ENCODE measurements around the gene DLL1. TPM values are rescaled to one million over a fixed set of nuclear protein-coding genes. Genes with fewer than 3 reads are reported as not detected.
A peak's percentile ranks its signal among the peaks of the same experiment; 100 is the strongest.
"Not testable (repeated sequence)": the region's sequence is repeated elsewhere in the genome, so short reads cannot be mapped to it uniquely, and the experiment has no call there.

Gene DLL1
- polyA plus RNA-seq, 2 donors: 12.5 to 15.6 TPM

- H3K9me3 ChIP-seq (ENCODE audit: control insufficient read depth in 2 of 2, insufficient read depth in 1 of 2, low read depth in 1 of 2, low read length in 1 of 2): no peaks in the 10 kb centered on the region
- H3K27me3 ChIP-seq (ENCODE audit: control insufficient read depth in 1 of 2, insufficient read depth in 2 of 2, low read length in 2 of 2): no peaks in the 10 kb centered on the region
- peaks cover 0 to 3% of the 10 kb centered on the region in 2 donors for H3K4me1 ChIP-seq (ENCODE audit: control insufficient read depth in 2 of 2, insufficient read depth in 2 of 2, low read length in 1 of 2)
- WGBS, 2 donors: 76 to 82% methylated on average over 17 of the region's 17 CpGs
- H3K27ac ChIP-seq (ENCODE audit: low read depth in 2 of 2, low read length in 1 of 2): peak overlapping the region in 1 of 2 donors; percentile 11
- H3K36me3 ChIP-seq (ENCODE audit: control insufficient read depth in 2 of 2, insufficient read depth in 2 of 2, low read length in 1 of 2): no peaks in the 10 kb centered on the region
- no peak overlapping the region for H3K4me3 ChIP-seq (ENCODE audit: low read depth in 1 of 2, low read length in 2 of 2)
Measured at GRCh38 chr6:170269846-170270541, 20.9 kb downstream of the DLL1 start.

GRCh38 chr6:170269151-170269845 lies 21.6 kb downstream of the DLL1 start:
- Histone ChIP-seq H3K36me3 (ENCODE audit: control insufficient read depth in 2 of 2, insufficient read depth in 2 of 2, low read length in 1 of 2) (no peaks in the 10 kb centered on the region), H3K4me1 (ENCODE audit: control insufficient read depth in 2 of 2, insufficient read depth in 2 of 2, low read length in 1 of 2) (peaks cover 0 to 3% of the 10 kb centered on the region in 2 donors), H3K4me3 (ENCODE audit: low read depth in 1 of 2, low read length in 2 of 2) (no peak overlapping the region), H3K27me3 (ENCODE audit: control insufficient read depth in 1 of 2, insufficient read depth in 2 of 2, low read length in 2 of 2) (no peaks in the 10 kb centered on the region), H3K9me3 (ENCODE audit: control insufficient read depth in 2 of 2, insufficient read depth in 1 of 2, low read depth in 1 of 2, low read length in 1 of 2) (no peaks in the 10 kb centered on the region), H3K27ac (ENCODE audit: low read depth in 2 of 2, low read length in 1 of 2) (peak overlapping the region in 1 of 2 donors; percentile 11)
- 53 to 58% methylated on average over 22 of the region's 22 CpGs for WGBS, 2 donors

- Histone ChIP-seq H3K27ac (ENCODE audit: low read depth in 2 of 2, low read length in 1 of 2) (no peak overlapping the region), H3K27me3 (ENCODE audit: control insufficient read depth in 1 of 2, insufficient read depth in 2 of 2, low read length in 2 of 2) (peaks cover 0 to 5% of the 10 kb centered on the region in 2 donors), H3K4me1 (ENCODE audit: control insufficient read depth in 2 of 2, insufficient read depth in 2 of 2, low read length in 1 of 2) (peaks cover 0 to 3% of the 10 kb centered on the region in 2 donors), H3K9me3 (ENCODE audit: control insufficient read depth in 2 of 2, insufficient read depth in 1 of 2, low read depth in 1 of 2, low read length in 1 of 2) (no peaks in the 10 kb centered on the region), H3K36me3 (ENCODE audit: control insufficient read depth in 2 of 2, insufficient read depth in 2 of 2, low read length in 1 of 2) (no peaks in the 10 kb centered on the region), H3K4me3 (ENCODE audit: low read depth in 1 of 2, low read length in 2 of 2) (no peak overlapping the region)
- WGBS, 2 donors: 78 to 89% methylated on average over 22 of the region's 22 CpGs
Measured at GRCh38 chr6:170268216-170269129, 22.4 kb downstream of the DLL1 start.

GRCh38 chr6:170267688-170268087 lies 23.2 kb downstream of the DLL1 start:
- Histone ChIP-seq H3K36me3 (ENCODE audit: control insufficient read depth in 2 of 2, insufficient read depth in 2 of 2, low read length in 1 of 2) (no peaks in the 10 kb centered on the region), H3K9me3 (ENCODE audit: control insufficient read depth in 2 of 2, insufficient read depth in 1 of 2, low read depth in 1 of 2, low read length in 1 of 2) (no peaks in the 10 kb centered on the region), H3K27ac (ENCODE audit: low read depth in 2 of 2, low read length in 1 of 2) (no peak overlapping the region), H3K4me1 (ENCODE audit: control insufficient read depth in 2 of 2, insufficient read depth in 2 of 2, low read length in 1 of 2) (peaks cover 0 to 3% of the 10 kb centered on the region in 2 donors), H3K4me3 (ENCODE audit: low read depth in 1 of 2, low read length in 2 of 2) (no peak overlapping the region), H3K27me3 (ENCODE audit: control insufficient read depth in 1 of 2, insufficient read depth in 2 of 2, low read length in 2 of 2) (peaks cover 0 to 5% of the 10 kb centered on the region in 2 donors)
- 87 to 94% methylated on average over 14 of the region's 14 CpGs for WGBS, 2 donors

- Histone ChIP-seq H3K9me3 (ENCODE audit: control insufficient read depth in 2 of 2, insufficient read depth in 1 of 2, low read depth in 1 of 2, low read length in 1 of 2) (no peaks in the 10 kb centered on the region), H3K4me1 (ENCODE audit: control insufficient read depth in 2 of 2, insufficient read depth in 2 of 2, low read length in 1 of 2) (peaks cover 0 to 3% of the 10 kb centered on the region in 2 donors), H3K27me3 (ENCODE audit: control insufficient read depth in 1 of 2, insufficient read depth in 2 of 2, low read length in 2 of 2) (peaks cover 0 to 5% of the 10 kb centered on the region in 2 donors), H3K4me3 (ENCODE audit: low read depth in 1 of 2, low read length in 2 of 2) (no peak overlapping the region), H3K27ac (ENCODE audit: low read depth in 2 of 2, low read length in 1 of 2) (peak overlapping the region; percentile 47 to 49), H3K36me3 (ENCODE audit: control insufficient read depth in 2 of 2, insufficient read depth in 2 of 2, low read length in 1 of 2) (no peaks in the 10 kb centered on the region)
- 60 to 71% methylated on average over 16 to 18 of the region's 18 CpGs for WGBS, 2 donors
Measured at GRCh38 chr6:170266061-170266825, 24.6 kb downstream of the DLL1 start.

GRCh38 chr6:170265655-170266054 lies 25.2 kb downstream of the DLL1 start:
- Histone ChIP-seq H3K4me3 (ENCODE audit: low read depth in 1 of 2, low read length in 2 of 2) (no peak overlapping the region), H3K36me3 (ENCODE audit: control insufficient read depth in 2 of 2, insufficient read depth in 2 of 2, low read length in 1 of 2) (no peaks in the 10 kb centered on the region), H3K27ac (ENCODE audit: low read depth in 2 of 2, low read length in 1 of 2) (peak overlapping the region; percentile 49 to 75), H3K27me3 (ENCODE audit: control insufficient read depth in 1 of 2, insufficient read depth in 2 of 2, low read length in 2 of 2) (peaks cover 0 to 5% of the 10 kb centered on the region in 2 donors), H3K9me3 (ENCODE audit: control insufficient read depth in 2 of 2, insufficient read depth in 1 of 2, low read depth in 1 of 2, low read length in 1 of 2) (no peaks in the 10 kb centered on the region), H3K4me1 (ENCODE audit: control insufficient read depth in 2 of 2, insufficient read depth in 2 of 2, low read length in 1 of 2) (peaks cover 0 to 3% of the 10 kb centered on the region in 2 donors)
- WGBS, 2 donors: 48 to 56% methylated on average over 22 of the region's 22 CpGs

- H3K27me3 ChIP-seq (ENCODE audit: control insufficient read depth in 1 of 2, insufficient read depth in 2 of 2, low read length in 2 of 2); H3K36me3 ChIP-seq (ENCODE audit: control insufficient read depth in 2 of 2, insufficient read depth in 2 of 2, low read length in 1 of 2); H3K27ac ChIP-seq (ENCODE audit: low read depth in 2 of 2, low read length in 1 of 2); H3K4me3 ChIP-seq (ENCODE audit: low read depth in 1 of 2, low read length in 2 of 2); H3K4me1 ChIP-seq (ENCODE audit: control insufficient read depth in 2 of 2, insufficient read depth in 2 of 2, low read length in 1 of 2); H3K9me3 ChIP-seq (ENCODE audit: control insufficient read depth in 2 of 2, insufficient read depth in 1 of 2, low read depth in 1 of 2, low read length in 1 of 2): not testable (repeated sequence)
- 89 to 94% methylated on average over 12 of the region's 12 CpGs for WGBS, 2 donors
Measured at GRCh38 chr6:170264644-170265043, 26.2 kb downstream of the DLL1 start.

GRCh38 chr6:170264086-170264485 lies 26.8 kb downstream of the DLL1 start:
- WGBS, 2 donors: 93 to 95% methylated on average over 7 of the region's 7 CpGs

GRCh38 chr6:170263410-170263809 lies 27.5 kb downstream of the DLL1 start:
- peaks cover 0 to 5% of the 10 kb centered on the region in 2 donors for H3K27me3 ChIP-seq (ENCODE audit: control insufficient read depth in 1 of 2, insufficient read depth in 2 of 2, low read length in 2 of 2)
- no peaks in the 10 kb centered on the region for H3K36me3 ChIP-seq (ENCODE audit: control insufficient read depth in 2 of 2, insufficient read depth in 2 of 2, low read length in 1 of 2)
- no peak overlapping the region for H3K27ac ChIP-seq (ENCODE audit: low read depth in 2 of 2, low read length in 1 of 2)
- H3K4me3 ChIP-seq (ENCODE audit: low read depth in 1 of 2, low read length in 2 of 2): no peak overlapping the region
- H3K9me3 ChIP-seq (ENCODE audit: control insufficient read depth in 2 of 2, insufficient read depth in 1 of 2, low read depth in 1 of 2, low read length in 1 of 2): no peaks in the 10 kb centered on the region
- WGBS, 2 donors: 85 to 90% methylated on average over 8 of the region's 8 CpGs
- H3K4me1 ChIP-seq (ENCODE audit: control insufficient read depth in 2 of 2, insufficient read depth in 2 of 2, low read length in 1 of 2): peaks cover 0 to 3% of the 10 kb centered on the region in 2 donors

More at GRCh38 chr6:170264086-170264485, 26.8 kb downstream of the DLL1 start:
- no peak overlapping the region for H3K27ac ChIP-seq (ENCODE audit: low read depth in 2 of 2, low read length in 1 of 2)
- H3K36me3 ChIP-seq (ENCODE audit: control insufficient read depth in 2 of 2, insufficient read depth in 2 of 2, low read length in 1 of 2): no peaks in the 10 kb centered on the region
- H3K4me3 ChIP-seq (ENCODE audit: low read depth in 1 of 2, low read length in 2 of 2): no peak overlapping the region
- H3K9me3 ChIP-seq (ENCODE audit: control insufficient read depth in 2 of 2, insufficient read depth in 1 of 2, low read depth in 1 of 2, low read length in 1 of 2): no peaks in the 10 kb centered on the region
- H3K27me3 ChIP-seq (ENCODE audit: control insufficient read depth in 1 of 2, insufficient read depth in 2 of 2, low read length in 2 of 2): peaks cover 0 to 5% of the 10 kb centered on the region in 2 donors
- H3K4me1 ChIP-seq (ENCODE audit: control insufficient read depth in 2 of 2, insufficient read depth in 2 of 2, low read length in 1 of 2): peaks cover 0 to 3% of the 10 kb centered on the region in 2 donors
